LoVo (cell line): ENCODE results near the gene CFAP119.

Source experiments
- DNase-seq: peaks from one replicate; pipeline ENCODE4 v3.0.0-alpha.2; 2016; ENCODE audit warnings: low spot score

CFAP119 gene

DNA sequence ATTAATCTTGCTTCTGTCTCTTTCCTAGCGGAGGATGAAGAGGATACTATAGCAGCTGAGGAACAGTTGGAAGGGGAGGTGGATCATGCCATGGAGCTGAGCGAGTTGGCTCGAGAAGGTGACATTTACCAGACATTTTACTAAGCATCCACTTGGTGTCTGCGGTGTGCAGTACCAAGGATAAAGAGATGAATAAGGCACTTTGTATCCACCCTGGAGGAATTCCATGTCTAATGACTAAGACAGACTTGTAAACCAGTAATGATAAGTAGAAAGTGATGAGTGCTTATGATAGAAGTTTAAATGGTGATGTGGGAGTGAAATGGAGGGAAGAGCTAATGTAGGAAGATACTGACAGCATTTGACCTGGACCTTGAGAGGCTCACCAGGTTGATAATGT is 50.9 kb downstream of the CFAP119 start:
- DNase-seq = no peak
